GM21737 (cell line): ENCODE data around the gene CD276.
"Not testable (repeated sequence)": the region's sequence is repeated elsewhere in the genome, so short reads cannot be mapped to it uniquely, and the experiment has no call there.

Source experiments
- ATAC-seq: cut with Tn5 transposase; IDR thresholded peaks from one replicate; pipeline ENCODE4 v1.9.1; 2021; ENCODE audit warnings: mild to moderate bottlenecking, moderate library complexity; ENCODE audit not compliant: unreplicated experiment

The CD276 gene

GRCh38 chr15:73684581-73685455 is 635 bp downstream of the CD276 start:
- ATAC-seq: no peak

- ATAC-seq: no peak
These were observed 1.8 kb downstream of the CD276 start for GRCh38 chr15:73685981-73686380.

DNA sequence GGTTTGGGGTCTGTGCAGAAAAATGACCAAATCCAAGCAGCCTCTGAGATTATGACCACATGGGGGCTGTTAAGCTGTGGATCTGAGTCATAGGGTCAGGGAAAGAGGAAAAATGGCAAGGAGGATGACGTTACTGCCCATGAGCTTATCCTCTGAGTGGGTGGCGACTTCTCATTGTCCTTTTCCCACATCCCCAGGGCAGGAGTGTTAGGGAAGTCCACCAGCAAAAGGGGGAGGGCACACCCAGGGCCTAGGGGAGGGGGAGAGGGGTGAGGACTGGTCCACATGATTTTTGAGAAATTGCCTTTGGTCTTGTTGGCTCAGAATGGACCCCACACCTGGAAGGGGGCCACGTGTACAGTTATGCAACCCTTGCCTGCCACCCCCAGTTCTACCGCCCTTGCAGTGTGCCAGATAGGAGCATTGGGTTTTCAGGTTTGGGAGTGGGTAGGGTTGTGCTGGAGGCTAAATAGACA is 2.6 kb downstream of the CD276 start:
- no peak for ATAC-seq

- ATAC-seq: no peak
These were observed 3.2 kb downstream of the CD276 start for GRCh38 chr15:73687351-73687750.

- ATAC-seq: no peak
These were observed 4.3 kb downstream of the CD276 start for GRCh38 chr15:73688455-73688854.

DNA sequence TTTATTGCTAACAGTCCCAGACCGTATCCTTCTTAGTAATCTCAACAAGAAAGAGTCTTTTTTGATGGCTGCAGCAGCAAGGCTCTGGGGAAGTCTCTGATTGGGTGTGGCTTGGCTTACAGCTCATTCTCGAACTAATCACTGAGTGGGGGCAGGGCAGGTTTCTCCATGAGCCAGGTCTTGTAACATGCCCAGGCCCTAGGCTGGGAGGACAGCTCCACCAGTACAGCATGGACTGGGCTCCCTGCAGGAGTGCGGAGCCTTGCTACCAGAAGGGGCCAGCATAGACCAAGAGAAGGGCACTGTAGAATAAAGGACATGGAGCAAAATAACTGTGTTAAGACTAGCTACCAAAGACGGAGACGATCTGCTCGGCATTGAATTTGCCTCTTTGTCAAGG is 7.2 kb downstream of the CD276 start:
- no peak for ATAC-seq

DNA sequence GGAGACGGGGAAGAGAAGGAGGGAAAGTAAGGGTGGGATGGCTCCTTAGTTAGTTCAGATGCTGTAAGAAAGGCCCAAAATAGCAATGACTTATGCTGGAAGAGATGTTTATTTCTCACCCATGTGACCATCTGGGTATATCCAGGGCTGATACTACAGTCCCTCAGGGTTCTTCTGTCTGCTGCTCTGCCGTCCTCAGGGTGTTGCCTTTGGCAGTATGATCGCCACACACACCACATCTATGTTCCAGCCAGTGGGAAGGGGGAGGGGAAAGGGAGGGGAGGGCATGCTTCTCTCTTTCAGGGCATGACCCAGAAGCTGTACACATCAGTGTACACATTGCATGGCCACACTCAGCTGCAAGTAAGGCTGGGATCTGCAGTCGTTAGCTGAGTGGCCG is 10.2 kb downstream of the CD276 start:
- ATAC-seq: no peak

DNA sequence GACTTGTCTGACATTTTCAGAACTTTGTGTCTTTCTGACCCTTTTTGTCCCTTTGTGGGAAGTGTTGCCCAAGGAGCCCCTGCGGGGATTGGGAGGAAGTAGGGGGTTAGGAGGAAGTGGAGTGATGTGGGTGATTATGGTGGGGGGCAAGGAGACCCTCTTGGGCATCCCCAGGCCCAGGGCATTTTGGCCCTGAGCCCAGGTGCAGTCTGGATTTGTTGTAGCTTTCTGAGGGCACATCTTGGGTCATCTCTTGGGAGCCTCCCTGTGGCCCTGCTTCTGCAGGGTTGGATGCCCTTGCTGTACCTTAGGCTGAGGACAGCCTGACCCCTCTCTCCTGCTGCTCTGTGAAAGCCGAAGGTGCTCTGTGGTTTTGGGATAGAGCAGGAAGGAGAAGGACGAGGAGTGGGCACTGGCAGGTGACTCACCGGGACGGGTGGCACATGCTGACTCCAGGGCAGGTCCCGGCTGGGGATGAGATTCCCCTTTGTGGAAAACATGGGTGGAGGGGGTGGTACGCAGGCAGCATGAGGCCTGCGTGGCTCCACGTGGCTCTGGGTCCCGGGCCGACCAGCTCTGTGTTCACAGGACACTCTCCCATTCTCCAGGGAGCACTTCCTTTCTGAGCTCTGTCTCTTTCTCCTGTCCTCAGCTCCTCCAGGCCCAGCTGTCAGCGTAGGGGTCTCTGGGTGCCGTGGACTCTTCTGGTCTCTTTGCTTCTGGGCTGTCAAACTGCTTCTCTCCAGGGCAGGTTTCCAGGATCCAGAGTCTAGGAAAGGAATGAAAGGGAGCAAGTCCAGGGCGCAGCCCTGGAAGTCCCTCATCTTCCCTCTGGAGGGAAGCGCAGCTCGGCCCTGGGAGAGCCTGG is 11.8 kb downstream of the CD276 start:
- no peak for ATAC-seq

- ATAC-seq: no peak
These were observed 12.4 kb downstream of the CD276 start for GRCh38 chr15:73696641-73697001.

- ATAC-seq: peak; percentile 82
These were observed 12.9 kb downstream of the CD276 start for GRCh38 chr15:73697033-73697467.

DNA sequence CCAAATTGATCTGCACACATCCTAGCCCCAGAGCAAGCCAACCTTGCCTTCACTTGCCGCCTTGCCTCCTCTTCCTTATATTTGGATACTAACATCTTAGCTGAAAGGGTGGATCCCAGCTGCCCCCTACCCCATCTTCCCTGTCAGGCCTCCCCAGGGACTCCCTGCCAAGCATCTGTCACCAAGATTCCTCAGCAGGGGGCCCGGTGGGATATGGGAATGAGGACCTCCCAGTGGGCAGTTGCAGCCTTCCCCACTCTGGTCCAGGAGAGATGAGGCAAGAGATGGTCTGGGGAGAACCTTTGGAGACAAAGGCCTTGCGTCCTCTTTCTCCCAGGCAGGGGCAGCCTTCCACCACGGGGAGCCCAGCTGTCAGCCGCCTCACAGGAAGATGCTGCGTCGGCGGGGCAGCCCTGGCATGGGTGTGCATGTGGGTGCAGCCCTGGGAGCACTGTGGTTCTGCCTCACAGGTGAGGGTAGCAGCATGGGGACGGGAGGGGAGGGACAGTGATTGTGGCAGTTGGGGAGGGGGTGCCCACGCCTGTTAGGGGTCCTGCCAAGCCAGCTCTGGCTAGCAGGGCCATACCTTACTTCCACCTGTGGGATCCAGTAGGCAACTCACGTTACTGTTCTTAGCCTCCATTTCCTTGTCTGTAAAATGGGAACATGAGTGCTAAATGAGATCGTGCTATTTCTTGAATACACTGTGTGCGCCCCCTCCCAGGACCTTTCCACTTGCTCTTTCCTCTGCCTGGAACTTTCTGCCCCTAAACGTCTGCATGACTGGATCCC is 15.3 kb downstream of the CD276 start:
- ATAC-seq: no peak

DNA sequence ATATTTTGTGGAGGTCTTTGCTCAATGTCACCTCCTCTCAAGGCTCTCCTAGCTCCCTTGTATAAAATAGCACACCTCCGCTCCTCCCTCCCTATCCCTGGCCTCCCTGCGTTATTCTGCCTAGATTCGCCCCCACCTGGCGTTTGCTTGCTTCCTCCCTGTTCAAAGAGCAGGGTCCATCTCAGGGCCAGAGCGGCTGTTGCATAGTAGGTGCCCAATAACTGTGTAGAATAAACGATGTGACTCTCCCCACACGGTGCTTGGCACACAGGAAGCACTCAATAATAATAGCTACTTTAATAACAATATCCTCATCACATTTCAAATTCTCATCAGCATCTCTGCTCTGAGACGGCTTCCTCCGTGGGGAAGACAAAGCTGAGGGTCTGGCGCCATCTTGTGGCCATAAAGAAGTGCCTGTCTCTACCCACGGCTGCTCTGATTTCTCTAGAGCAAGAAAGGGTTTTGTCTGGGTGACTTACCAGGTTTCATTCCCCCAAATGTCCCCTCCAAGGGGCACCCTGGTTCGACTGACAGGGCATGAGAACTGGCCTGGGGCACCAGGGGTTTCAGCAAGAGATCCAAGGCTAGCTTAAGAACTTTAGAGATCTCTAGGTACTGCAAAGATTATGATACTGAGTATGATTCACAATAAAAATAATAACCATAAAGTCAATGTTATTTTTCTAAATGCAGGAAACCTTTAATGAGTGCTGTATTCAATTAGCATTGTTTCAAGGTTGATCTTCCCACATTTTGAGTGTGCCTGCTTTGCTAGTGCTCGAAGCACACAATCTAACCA is 16.1 kb downstream of the CD276 start:
- ATAC-seq: no peak

- ATAC-seq: not testable (repeated sequence)
These were observed 18.4 kb downstream of the CD276 start for GRCh38 chr15:73702311-73703239.

- not testable (repeated sequence) for ATAC-seq
These were observed 19.4 kb downstream of the CD276 start for GRCh38 chr15:73703601-73704000.

DNA sequence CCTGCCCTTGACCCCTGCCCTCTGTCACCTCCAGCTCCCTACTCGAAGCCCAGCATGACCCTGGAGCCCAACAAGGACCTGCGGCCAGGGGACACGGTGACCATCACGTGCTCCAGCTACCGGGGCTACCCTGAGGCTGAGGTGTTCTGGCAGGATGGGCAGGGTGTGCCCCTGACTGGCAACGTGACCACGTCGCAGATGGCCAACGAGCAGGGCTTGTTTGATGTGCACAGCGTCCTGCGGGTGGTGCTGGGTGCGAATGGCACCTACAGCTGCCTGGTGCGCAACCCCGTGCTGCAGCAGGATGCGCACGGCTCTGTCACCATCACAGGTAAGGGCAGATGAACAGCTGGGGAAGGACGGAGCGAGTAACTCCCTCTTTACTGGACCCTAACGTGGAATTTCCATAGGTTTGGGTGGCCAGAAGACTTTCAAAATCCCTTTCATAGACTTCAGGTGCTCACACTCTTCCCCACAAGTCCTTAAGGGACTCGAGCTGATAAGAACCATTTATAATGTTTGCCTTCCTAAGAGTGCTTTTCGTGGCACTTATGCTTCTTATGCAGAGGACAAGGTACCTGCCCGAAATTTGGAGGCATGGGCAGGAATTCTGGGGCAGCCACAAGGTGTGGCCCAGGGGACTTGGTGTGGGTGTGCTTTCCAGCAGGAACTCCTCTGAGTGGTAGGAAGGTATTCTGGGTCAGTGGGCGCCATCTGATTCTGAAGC is 20.1 kb downstream of the CD276 start:
- not testable (repeated sequence) for ATAC-seq

GRCh38 chr15:73704869-73705645 is 20.9 kb downstream of the CD276 start:
- ATAC-seq: no peak

DNA sequence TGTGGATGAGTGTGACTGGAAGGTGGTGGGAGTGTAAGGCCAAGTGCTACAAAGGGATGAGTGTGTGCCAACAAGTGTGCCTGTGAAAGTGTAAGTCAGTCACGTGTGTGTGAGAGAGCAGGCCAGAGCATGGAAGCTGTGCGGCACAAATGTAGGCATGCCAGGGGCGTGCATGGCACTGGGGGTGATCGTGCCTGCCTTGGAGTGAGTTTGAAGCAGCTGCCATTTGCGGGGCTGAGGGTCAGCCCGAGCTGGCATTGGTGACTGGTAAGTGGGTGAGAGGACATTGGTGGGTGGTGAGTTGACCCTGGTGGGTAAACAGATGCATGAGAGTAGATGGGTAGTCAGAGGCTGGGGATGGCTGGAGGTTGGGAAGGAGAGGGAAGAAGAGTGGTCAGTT is 24.5 kb downstream of the CD276 start:
- no peak for ATAC-seq

- no peak for ATAC-seq
These were observed 25.1 kb downstream of the CD276 start for GRCh38 chr15:73709241-73709640.
